HCT116 (cell line): ENCODE results near the gene ZNF483. TPM values are rescaled to one million over a fixed set of nuclear protein-coding genes. Genes with fewer than 3 reads are reported as not detected.
A peak's percentile ranks its signal among the peaks of the same experiment; 100 is the strongest.

Experiments
- ATAC-seq: fragments of 200-7000 bp; cut with Tn5 transposase; 2 replicates; pipeline ENCODE4 v1.9.1; 2020; ENCODE audit warnings: mild to moderate bottlenecking, moderate library complexity
- BruUV-seq: library from RNA; stranded (reverse); fragments of 400-500 nt; replicated peaks from 2 replicates; lab custom pipeline; 2021; lab: Mats Ljungman, UMichigan
- CTCF ChIA-PET: fragments of 300-600 bp; sonication (Branson Sonifier 250); formaldehyde crosslinking; loops from one replicate; lab custom pipeline; 2021; ENCODE audit warnings: antibody characterized with exemption; lab: Charles Lee
- POLR2A ChIA-PET: fragments of 300-600, 350-600 bp; sonication (Branson Sonifier 250); formaldehyde crosslinking; loops from one replicate; lab custom pipeline; 2021; ENCODE audit warnings: antibody characterized with exemption; lab: Charles Lee
- RAD21 ChIA-PET, 2 experiments: fragments of 300-600 bp; sonication (Branson Sonifier 250); formaldehyde crosslinking; loops; one replicate each; lab custom pipeline; 2023; ENCODE audit warnings: low total read pairs in 2 of 2; ENCODE audit not compliant: uncharacterized antibody in 2 of 2, unreplicated experiment in 2 of 2, low non-redundant PET in 1 of 2; lab: Charles Lee
- DNase-seq: peaks from one replicate; pipeline ENCODE4 v3.0.0-alpha.2; 2010; ENCODE audit warnings: low read depth, low spot score
- H2AFZ ChIP-seq: fragments of 200-600 bp; shearing (Covaris generic), sonication (generic); 2 replicates; pipeline ENCODE4 v1.6.1; 2017; ENCODE audit warnings: low read depth, mixed run types, mixed read lengths, antibody characterized with exemption, low read length; ENCODE audit not compliant: poor library complexity, severe bottlenecking
- H3K27ac ChIP-seq: 2 replicates; pipeline ENCODE4 v1.5.1; 2012; ENCODE audit warnings: low read depth, low read length
- H3K27me3 ChIP-seq: fragments of 200-600 bp; sonication (generic); 2 replicates; pipeline ENCODE4 v1.6.1; 2016; ENCODE audit warnings: mixed run types, low read length, mixed read lengths; ENCODE audit not compliant: insufficient read depth
- H3K36me3 ChIP-seq, 2 experiments: fragments of 200-500 bp in 1 of 2; fragments of 200-600 bp in 1 of 2; sonication (Bioruptor generic) in 1 of 2; sonication (generic) in 1 of 2; 2 replicates each; pipeline versions ENCODE4 v1.5.1 to v1.6.1; 2014 to 2016; ENCODE audit warnings: low read length in 2 of 2, inconsistent platforms in 1 of 2, mixed read lengths in 1 of 2, mixed run types in 1 of 2; ENCODE audit not compliant: insufficient read depth in 2 of 2, control insufficient read depth in 1 of 2
- H3K4me1 ChIP-seq, 2 experiments: fragments of 200-600 bp in 1 of 2; sonication (generic) in 1 of 2; 2 replicates each; pipeline versions ENCODE4 v1.5.1 to v1.6.1; 2012 to 2017; ENCODE audit warnings: low read length in 2 of 2, inconsistent platforms in 1 of 2, mild to moderate bottlenecking in 1 of 2, mixed read lengths in 1 of 2, mixed run types in 1 of 2, moderate library complexity in 1 of 2; ENCODE audit not compliant: insufficient read depth in 2 of 2, control insufficient read depth in 1 of 2
- H3K4me2 ChIP-seq: fragments of 200-600 bp; sonication (generic); 2 replicates; pipeline ENCODE4 v1.6.1; 2017; ENCODE audit warnings: mixed run types, low read length, mixed read lengths
- H3K4me3 ChIP-seq, 2 experiments: fragments of 200-600 bp in 1 of 2; sonication (generic) in 1 of 2; replicated peaks in 1 of 2; 2 replicates each; pipeline ENCODE4 v1.5.1; 2011 to 2016; ENCODE audit warnings: low read length in 2 of 2, control low read depth in 1 of 2, low read depth in 1 of 2, mild to moderate bottlenecking in 1 of 2, mixed read lengths in 1 of 2, mixed run types in 1 of 2
- H3K79me2 ChIP-seq: fragments of 200-600 bp; sonication (generic); 2 replicates; pipeline ENCODE4 v1.6.1; 2017; ENCODE audit warnings: mild to moderate bottlenecking, mixed run types, low read length, moderate library complexity, mixed read lengths; ENCODE audit not compliant: insufficient read depth
- H3K9ac ChIP-seq: fragments of 200-600 bp; sonication (generic); 2 replicates; pipeline ENCODE4 v1.6.1; 2016; ENCODE audit warnings: low read length, mixed read lengths
- H3K9me2 ChIP-seq: fragments of 200-600 bp; sonication (generic), shearing (Covaris generic); 2 replicates; pipeline ENCODE4 v1.6.1; 2017; ENCODE audit warnings: mixed run types, mild to moderate bottlenecking, moderate library complexity; ENCODE audit not compliant: insufficient read depth
- H3K9me3 ChIP-seq, 2 experiments: fragments of 200-500 bp in 1 of 2; fragments of 200-600 bp in 1 of 2; sonication (Bioruptor generic) in 1 of 2; sonication (generic) in 1 of 2; 2 replicates each; pipeline ENCODE4 v1.6.1; 2014 to 2017; ENCODE audit warnings: low read length in 2 of 2, mixed read lengths in 2 of 2, inconsistent platforms in 1 of 2, low read depth in 1 of 2, mild to moderate bottlenecking in 1 of 2, mixed run types in 1 of 2, moderate library complexity in 1 of 2; ENCODE audit not compliant: control insufficient read depth in 1 of 2, insufficient read depth in 1 of 2
- H4K20me1 ChIP-seq: fragments of 200-600 bp; sonication (generic), shearing (Covaris generic); 2 replicates; pipeline ENCODE4 v1.6.1; 2017; ENCODE audit warnings: mixed run types, mild to moderate bottlenecking, moderate library complexity; ENCODE audit not compliant: insufficient read depth
- CBX3 ChIP-seq: IDR thresholded peaks from 2 replicates; pipeline ENCODE4 v1.6.1; 2012; ENCODE audit warnings: low read depth
- ELF1 ChIP-seq: IDR thresholded peaks from 2 replicates; pipeline ENCODE4 v1.6.1; 2012; ENCODE audit warnings: low read depth, borderline replicate concordance
- EZH2 ChIP-seq: fragments of 200-600 bp; sonication (generic); IDR thresholded peaks from 2 replicates; pipeline ENCODE4 v1.6.1; 2017; ENCODE audit warnings: antibody characterized with exemption, mixed run types
- FOSL1 ChIP-seq: IDR thresholded peaks from 2 replicates; pipeline ENCODE4 v1.6.1; 2012; ENCODE audit warnings: low read depth
- JUND ChIP-seq: IDR thresholded peaks from 2 replicates; pipeline ENCODE4 v1.6.1; 2012
- MAX ChIP-seq: IDR thresholded peaks from 2 replicates; pipeline ENCODE4 v1.6.1; 2012
- RAD21 ChIP-seq: IDR thresholded peaks from 2 replicates; pipeline ENCODE4 v1.6.1; 2012; ENCODE audit warnings: low read depth, mild to moderate bottlenecking
- REST ChIP-seq: IDR thresholded peaks from 2 replicates; pipeline ENCODE4 v1.6.1; 2012; ENCODE audit warnings: low read depth
- SRF ChIP-seq: IDR thresholded peaks from 2 replicates; pipeline ENCODE4 v1.6.1; 2012; ENCODE audit warnings: low read depth
- TCF7L2 ChIP-seq: IDR thresholded peaks from 2 replicates; pipeline ENCODE4 v1.7.0; 2011; ENCODE audit warnings: borderline replicate concordance, inconsistent platforms; ENCODE audit not compliant: insufficient read depth, insufficient read length; ENCODE audit errors: extremely low read depth
- YY1 ChIP-seq: IDR thresholded peaks from 2 replicates; pipeline ENCODE4 v1.6.1; 2011; ENCODE audit warnings: low read length, low read depth, moderate library complexity, mild to moderate bottlenecking; ENCODE audit not compliant: insufficient replicate concordance; ENCODE audit errors: extremely low read depth
- ZBTB33 ChIP-seq: IDR thresholded peaks from 2 replicates; pipeline ENCODE4 v1.6.1; 2011; ENCODE audit warnings: mild to moderate bottlenecking, low read length, moderate library complexity; ENCODE audit not compliant: insufficient replicate concordance; ENCODE audit errors: extremely low read depth
- ZFX ChIP-seq: fragments of 450-650 bp; IDR thresholded peaks from 2 replicates; pipeline ENCODE4 v1.6.1; 2017
- intact Hi-C: fragments of 100-400 bp; cut with micrococcal nuclease; formaldehyde crosslinking; loops from 2 replicates; pipeline ENCODE4 v1.10.0; 2022
- total RNA-seq: library from RNA; stranded (reverse); gene quantifications from one replicate; pipeline ENCODE4 v1.2.1, GENCODE V29; 2021; ENCODE audit not compliant: unreplicated experiment

ZNF483 gene
- total RNA-seq, 1 experiment from 2014 or later: 5.0 TPM

GRCh38 chr9:111516061-111516465 is 8.9 kb upstream of the ZNF483 start:
- H3K4me3 ChIP-seq: no peak overlapping the region
- H4K20me1 ChIP-seq: no peaks in the 10 kb centered on the region
- no peaks in the 10 kb centered on the region for H3K9me3 ChIP-seq
- no peak overlapping the region for H3K4me2 ChIP-seq
- RAD21 ChIA-PET: no interaction called here
- intact Hi-C loops: no loop called here
- ATAC-seq (peak; percentile 86), DNase-seq (no peak)
- CTCF ChIA-PET: no interaction called here
- POLR2A ChIA-PET: interaction anchor here (1.0 kb wide), 1 partner anchor 9 kb away, joined by 7 read pairs; the partner anchor contains the start of gene ZNF483
- H2AFZ ChIP-seq: peak overlapping the region; percentile 44
- TF ChIP-seq MAX (no peak), EZH2 (no peak), CBX3 (no peak)
- TF ChIP-seq, all 23 proteins: peak for 0
- Histone ChIP-seq H3K27me3 (no peaks in the 10 kb centered on the region), H3K9me2 (no peaks in the 10 kb centered on the region), H3K79me2 (no peaks in the 10 kb centered on the region), H3K4me1 (peaks cover 0 to 6% of the 10 kb centered on the region in 2 experiments; a peak in 1 of 4 replicates), H3K9ac (no peak overlapping the region), H3K27ac (no peak overlapping the region), H3K36me3 (no peaks in the 10 kb centered on the region)
- BruUV-seq: no TSS peak

GRCh38 chr9:111524731-111525055 is 286 bp upstream of the ZNF483 start:
- RAD21 ChIA-PET: no interaction called here
- intact Hi-C loops: no loop called here
- BruUV-seq: no TSS peak
- no peaks in the 10 kb centered on the region for H3K9me3 ChIP-seq
- H3K9me2 ChIP-seq: no peaks in the 10 kb centered on the region
- no peaks in the 10 kb centered on the region for H4K20me1 ChIP-seq
- H3K4me2 ChIP-seq: peak overlapping the region; percentile 63
- H3K4me1 ChIP-seq: peaks cover 0 to 11% of the 10 kb centered on the region in 2 experiments; a peak in 2 of 4 replicates
- H3K27me3 ChIP-seq: no peaks in the 10 kb centered on the region
- peak overlapping the region; percentile 66 to 70 for H3K4me3 ChIP-seq
- peak overlapping the region; percentile 42 for H2AFZ ChIP-seq
- H3K9ac ChIP-seq: peak overlapping the region; percentile 69
- H3K27ac ChIP-seq: no peak overlapping the region
- peaks cover 7% of the 10 kb centered on the region; the same call in 1 of the 2 replicates for H3K79me2 ChIP-seq
- H3K36me3 ChIP-seq: peaks cover 0 to 4% of the 10 kb centered on the region in 2 experiments; a peak in 1 of 4 replicates
- ATAC-seq: no peak
- no peak for DNase-seq
- CTCF ChIA-PET: no interaction called here
- POLR2A ChIA-PET: interaction anchor here (1.7 kb wide), 1 partner anchor 9 kb away, joined by 7 read pairs; no protein-coding TSS in a partner anchor
- TF ChIP-seq REST (no peak), FOSL1 (no peak), ELF1 (no peak), ZFX (no peak), RAD21 (no peak), ZBTB33 (no peak), JUND (no peak), TCF7L2 (no peak), MAX (no peak), EZH2 (no peak), YY1 (no peak), SRF (no peak)
